NCI-H2107 treated with DMSO at 0.1 percent for 48 hours (cell line): ENCODE data around the gene RIMBP2.

Source experiments
- DNase-seq: peaks from one replicate; lab custom pipeline; 2025; ENCODE audit not compliant: unreplicated experiment; lab: John Stamatoyannopoulos, UW

RIMBP2 gene

DNA sequence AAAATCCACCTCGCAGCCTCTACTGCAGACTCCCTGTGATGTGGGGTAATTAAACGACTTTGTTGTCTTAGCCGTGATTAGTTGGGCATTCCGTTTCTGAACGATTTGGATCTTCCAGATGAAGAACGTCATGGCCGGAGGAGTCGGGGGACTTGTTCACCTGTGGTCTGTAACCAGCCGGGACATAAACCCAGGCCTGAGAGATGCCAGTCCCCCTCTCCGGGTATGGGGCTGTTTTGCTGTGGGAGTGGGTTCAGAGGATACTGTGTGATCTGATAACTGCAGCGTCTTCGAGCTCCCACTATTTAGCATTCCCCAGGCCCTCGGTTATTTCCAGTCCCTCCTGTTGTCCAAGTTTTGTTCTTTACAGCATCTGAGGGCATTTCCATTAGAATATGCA lies 282.3 kb downstream of the RIMBP2 start:
- no peak for DNase-seq

DNA sequence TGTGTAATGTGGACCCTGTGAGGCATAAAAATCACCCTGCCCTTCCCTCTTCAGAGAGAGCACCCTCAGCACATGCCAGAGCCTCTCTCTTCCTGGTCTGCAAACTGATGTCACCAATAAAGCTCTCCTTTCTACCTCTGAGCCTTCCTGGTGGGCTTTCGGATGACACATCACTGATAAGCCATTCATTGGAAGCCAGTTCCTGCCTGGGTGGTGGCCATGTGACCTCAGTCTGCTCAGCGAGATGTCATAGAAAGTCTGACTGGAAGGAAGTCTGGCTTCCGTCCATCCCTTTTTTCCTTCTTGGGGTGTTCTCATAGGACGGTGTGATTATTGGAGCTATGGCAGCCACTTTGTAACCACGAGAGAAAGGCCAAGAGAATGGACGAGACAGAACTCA lies 282.7 kb downstream of the RIMBP2 start:
- DNase-seq = no peak

DNA sequence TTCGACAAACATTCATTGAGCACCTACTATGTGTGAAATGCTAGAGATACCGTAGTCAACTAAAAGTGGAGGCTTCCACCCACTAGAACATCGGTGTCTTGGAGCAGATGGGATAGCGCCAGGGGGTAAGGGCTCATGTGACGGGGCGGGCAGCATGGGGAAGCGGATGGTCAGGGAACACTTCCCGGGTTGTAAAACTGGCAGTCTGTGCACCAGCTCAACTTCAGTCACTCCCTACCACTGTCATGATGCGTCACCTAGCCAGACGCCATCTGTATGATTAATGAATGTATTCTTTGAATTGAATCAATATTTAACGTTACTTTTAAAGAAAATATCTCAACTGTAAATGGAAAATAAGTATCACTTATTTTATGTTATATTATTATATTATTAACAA lies 284.9 kb downstream of the RIMBP2 start:
- no peak for DNase-seq

DNA sequence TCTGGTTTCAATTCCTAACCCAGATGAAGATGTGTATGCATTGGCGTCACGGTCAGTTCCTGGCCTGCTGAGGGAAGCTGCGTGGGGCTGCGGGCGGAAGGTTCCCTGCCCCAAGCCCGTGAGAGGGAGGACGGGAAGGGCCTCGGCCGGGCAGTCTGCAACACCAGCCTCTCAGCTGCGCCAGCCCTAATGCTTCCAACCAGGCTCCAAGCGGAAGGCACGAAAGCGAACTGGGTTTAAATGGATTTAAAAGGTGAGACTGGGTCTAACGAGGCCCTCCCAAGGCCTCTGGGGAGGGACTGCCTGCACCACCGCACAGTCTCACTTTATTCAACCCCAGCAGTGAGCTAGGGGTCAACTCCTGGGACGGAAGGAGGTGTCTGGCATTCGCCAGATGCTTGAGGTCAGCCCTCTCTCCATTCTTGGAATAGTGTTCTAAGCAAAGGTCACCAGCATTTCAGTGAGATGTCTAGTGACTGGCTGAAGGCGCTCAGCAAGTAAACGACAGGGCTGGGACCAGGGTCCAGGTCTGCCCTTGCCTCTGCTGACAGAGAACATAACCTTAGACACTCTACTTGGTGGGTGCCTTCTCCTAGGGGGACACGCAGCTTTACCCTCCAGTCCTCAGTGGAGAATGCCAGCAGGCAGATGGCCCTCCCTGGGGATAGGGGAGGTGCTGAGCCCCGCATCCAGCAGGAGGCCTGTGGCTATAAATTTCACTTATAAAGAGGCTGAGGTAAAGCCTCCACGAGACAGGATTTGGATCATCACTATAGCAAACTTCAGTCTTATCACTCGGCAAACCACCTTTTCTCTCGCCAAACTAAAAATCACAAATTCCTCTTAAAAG lies 286.2 kb downstream of the RIMBP2 start:
- no peak for DNase-seq

DNA sequence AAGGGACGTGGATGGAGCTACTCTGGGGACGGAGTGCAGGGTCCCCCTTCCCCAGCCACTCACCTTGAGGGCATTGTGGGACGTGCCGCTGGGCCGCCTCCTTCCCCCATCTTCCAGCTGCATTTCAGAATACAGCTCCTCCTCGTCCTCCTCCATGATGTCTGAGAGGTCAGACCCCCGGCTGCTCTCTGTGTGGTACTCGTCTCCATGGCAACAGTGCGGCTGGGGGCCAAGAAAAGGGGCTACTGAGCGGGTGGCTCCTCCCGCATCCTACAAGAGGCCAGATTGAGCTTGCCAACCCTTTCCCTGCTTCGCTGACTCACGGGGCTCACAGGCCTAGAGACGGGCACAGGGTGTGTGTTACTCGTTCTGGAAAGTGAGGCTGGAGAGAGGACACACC lies 288.0 kb downstream of the RIMBP2 start:
- DNase-seq = no peak

DNA sequence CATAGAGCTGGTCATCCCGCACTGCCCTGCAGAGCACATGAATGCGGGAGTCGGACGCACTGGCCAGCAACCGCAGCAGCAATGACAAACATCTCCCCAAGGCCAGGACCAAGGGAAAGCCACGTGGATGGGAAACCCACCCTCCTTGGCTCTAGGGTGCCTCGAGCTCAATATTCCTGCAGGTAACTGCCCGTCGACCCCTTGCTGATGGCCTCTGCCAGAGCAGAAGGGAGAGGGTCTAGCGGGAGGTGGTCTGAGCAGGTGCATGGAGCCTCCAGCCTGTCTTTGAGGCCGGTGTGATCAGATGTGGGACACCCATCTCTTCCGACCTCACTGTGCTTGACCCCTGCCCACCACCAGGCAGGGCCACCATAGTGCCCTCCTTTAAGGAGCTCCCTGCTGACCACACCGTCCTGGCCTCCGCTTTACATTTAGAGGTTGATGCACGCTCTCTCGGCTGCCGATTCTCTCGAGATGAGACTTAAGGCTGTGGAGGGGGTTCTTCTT lies 288.7 kb downstream of the RIMBP2 start:
- no peak for DNase-seq

DNA sequence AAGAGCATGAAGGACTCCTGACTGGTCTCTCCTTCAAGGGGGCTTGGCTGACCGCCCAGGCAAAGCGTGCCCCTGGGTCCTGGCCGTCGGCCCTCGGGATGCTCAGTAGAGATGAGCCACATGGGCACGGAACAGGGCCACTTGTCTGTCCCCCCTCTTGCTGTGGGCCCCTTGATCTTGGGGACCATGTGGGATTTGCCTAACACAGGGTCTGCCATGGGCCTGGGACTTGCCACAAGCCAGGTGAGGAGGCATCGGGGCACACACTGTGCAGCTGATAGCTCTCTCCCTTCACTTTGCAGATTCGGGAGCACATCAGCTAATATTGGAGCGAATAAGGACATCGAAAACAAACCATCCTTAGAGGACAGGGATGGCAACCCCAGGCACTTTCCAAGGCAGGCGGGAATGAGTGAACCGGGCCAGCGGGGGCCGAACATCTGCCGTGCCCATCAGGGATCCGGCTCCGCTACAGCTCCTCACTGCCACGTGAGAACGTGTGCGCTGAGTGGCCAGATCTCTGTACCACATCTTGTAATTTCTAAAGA lies 290.3 kb downstream of the RIMBP2 start:
- DNase-seq = no peak

DNA sequence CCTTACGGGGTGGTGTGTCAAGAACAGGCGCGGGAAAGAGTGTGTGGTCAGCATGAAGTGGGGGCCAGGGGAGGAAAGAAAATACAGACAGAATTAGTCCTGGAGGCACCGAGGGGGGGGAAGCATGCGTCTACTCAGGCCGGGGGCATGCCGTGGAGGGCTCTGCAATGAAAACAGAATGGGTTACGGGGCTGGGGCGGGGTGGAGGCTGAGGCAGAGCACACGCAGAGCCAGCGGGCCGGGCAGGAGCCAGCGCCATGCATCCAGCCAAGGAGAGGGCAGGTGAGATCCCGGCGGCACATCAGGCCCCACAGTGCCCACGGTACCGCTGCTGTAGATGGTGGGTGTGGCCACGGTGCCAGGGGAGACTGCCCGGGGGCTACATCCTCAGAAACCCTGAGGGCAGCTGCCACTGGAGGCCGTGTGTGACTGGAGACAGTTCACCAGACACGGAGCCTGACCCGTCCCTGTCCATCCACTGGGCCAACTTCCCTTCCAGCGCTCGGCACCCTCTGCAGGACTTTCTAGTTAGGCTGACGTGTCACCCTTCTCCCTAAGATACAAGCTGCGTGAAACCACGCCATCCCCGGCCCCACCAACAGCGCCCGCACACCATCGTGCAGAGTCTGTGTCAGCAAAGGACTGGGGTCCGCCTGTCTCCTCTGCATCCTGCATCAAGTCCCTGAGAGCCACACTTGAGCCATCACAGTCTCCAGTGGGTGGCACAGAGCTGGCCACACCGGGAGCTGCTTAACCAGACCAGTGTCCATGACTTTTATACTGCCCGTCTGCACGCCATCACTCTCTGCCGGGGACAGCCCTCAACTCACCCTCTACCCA lies 291.0 kb downstream of the RIMBP2 start:
- DNase-seq = no peak

DNA sequence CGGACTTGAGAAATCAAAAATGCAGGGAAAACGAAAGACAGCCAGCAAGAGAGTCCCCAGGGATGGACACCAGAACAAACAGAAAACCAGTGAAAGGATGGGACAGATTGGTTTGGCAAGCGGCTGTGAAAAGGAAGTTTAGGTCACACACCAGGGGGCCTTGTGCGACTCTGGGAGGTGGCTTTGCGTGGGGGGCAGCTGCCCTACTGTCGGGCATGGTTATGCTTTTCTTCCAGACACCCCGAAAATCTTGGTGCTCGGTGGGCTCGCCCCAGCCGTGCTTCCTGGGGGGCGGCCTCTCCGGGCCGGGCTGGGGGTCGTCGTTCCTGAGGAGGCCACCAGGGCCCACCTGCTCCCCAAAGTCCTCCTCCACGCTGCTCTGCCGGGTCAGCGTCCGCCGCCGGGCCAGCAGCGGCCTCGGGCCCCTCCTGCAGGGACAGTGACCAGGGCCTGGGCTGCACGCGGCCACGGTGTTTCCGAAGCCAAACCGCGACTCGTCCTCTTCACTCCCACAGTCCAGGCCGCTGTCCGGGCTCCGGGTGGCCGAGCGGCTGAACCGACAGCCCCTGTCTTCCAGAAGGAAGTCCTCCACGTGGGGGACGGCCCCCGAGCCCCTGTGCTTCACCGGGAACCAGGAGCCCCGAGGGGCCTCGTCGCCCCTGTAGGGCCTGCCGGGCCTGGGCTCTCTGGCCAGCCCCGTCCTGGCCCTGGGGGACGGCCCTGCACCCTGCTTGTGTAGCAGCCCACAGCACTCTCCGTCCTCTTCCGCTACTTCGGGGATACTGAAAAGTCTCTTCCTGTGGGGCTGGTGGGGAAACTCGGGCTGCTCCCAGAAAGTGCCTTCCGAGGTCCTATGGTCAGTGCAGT lies 291.9 kb downstream of the RIMBP2 start:
- DNase-seq = no peak

DNA sequence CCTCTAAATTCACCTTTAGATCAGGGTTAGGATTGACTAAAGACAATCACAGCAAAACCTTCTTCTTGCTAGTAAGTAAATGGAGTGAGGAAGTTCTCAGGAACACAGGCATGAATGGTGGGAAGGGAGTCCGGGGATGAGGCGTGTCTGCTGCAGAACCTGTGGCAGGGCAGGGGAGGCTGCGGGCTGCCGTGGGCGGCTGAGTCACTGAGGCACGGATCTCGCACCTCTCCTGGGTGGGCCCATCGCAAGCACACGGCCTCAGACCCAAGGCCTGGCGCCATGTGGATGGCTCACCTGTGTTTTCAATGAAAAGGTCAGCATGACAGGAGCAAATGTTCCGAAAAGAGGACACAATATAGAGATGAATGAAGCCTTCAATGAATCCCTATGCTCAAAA lies 293.0 kb downstream of the RIMBP2 start:
- DNase-seq = no peak

DNA sequence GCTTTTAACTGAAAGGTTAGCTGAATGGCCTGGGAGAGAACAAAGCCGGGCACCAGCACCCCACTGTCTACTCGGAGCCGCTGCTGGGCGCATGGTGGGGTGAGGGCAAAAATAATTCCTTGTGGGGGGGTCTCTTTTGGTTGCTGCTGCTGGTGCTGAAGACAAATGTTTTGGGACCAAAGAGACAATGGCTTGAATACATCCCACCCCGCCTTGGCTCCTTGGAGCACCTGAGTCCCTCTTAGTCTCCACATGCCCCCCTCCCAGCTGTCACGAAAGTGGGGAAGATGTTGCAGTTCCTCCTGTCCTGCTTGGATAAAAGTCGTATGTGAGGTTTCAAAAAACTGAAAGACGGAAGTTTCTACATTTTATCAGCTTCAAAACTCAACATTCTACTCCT lies 293.4 kb downstream of the RIMBP2 start:
- DNase-seq = no peak

DNA sequence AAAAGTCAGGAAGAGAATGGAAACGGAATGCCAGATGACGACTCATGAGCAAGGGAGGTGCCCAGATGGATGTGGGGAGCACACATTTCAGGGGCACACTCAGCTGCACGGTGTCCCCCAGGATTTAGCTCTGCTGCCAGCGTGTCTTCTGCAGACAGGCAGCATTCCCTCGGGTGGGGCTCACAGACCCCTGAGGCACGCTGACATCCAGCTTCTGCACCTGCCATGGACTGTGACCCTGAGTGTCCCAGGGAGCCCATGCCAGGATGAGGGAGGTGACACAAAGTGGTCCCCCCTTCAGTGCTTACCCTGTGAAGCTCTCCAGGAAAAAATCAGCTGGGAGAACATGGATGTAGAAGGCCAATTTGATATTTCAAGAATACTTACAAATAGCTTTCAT lies 294.2 kb downstream of the RIMBP2 start:
- no peak for DNase-seq

DNA sequence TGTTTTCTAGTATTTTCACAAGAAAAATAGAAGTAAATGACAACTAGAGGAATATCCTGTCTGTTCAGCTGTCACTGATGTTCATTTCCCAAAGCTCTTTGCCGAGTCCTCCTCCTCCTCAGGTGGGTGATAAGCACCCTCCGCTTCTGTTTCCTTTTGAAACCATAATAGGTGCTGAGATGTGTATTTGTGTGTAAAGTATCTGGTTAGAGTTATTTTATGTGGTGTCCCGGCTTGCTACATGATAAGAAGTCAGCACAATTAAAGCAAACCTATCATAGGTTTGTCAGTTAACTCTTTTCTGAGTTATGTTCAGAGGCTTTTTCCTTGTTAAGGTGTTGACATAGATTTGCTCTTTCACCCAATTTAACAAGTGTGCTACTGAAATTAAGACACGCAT lies 296.0 kb downstream of the RIMBP2 start:
- DNase-seq = no peak

DNA sequence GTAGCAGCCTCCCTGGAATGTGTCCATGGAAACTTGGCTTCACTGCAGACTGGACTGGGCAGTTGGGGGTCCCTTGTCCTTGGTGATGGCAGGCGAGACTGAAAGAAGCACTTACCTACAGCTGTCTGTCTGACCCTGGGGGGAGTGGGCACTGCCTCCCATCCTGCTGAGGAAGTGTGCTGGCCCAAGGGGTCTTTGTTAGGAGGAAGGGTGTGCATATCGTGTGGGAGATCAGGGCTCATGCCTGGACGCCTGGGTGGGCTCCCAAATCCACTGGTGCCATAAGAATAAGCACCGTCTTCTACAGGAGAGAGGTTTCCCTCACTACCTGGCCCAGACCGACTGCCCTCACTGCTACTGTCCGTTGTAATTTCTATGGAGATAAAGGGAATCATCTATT lies 297.0 kb downstream of the RIMBP2 start:
- DNase-seq = no peak

DNA sequence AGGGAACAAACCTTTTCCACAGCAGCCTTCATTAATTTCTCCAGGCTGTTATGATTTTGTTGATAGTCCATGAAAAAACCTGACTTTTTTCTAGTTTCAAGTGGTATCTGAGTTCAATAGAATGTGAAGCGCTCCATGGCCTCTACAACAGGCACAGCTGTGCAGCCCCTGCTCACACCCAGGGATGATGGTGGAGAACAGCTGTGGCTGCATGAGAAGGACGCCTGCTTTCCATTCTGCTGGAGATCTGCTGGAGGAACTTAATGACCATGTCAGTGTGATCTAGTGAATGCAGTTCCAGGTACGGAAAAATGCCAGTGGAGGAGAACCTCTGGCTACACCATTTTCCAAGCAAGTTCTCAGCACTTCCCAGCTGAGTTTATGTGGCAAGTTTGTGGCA lies 297.8 kb downstream of the RIMBP2 start:
- DNase-seq = no peak

DNA sequence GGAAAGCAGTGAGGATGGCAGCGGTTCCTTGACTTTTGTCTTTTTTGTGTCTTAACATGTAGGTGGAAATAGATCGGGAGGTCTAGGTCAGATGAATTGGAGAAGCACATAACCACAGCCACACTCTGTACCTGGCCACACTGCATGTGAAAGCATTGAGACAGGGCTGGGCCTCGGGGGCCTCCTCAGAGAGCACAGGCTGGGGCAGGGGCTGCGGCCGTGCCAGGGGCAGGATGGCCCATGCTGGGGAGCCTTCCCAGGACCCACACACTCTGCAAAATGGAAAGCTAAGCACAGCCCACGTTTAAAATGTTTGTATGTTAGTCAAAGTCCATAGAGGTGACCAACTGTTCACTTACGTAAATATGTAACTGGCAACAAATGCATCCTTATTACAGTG lies 301.7 kb downstream of the RIMBP2 start:
- DNase-seq = no peak

DNA sequence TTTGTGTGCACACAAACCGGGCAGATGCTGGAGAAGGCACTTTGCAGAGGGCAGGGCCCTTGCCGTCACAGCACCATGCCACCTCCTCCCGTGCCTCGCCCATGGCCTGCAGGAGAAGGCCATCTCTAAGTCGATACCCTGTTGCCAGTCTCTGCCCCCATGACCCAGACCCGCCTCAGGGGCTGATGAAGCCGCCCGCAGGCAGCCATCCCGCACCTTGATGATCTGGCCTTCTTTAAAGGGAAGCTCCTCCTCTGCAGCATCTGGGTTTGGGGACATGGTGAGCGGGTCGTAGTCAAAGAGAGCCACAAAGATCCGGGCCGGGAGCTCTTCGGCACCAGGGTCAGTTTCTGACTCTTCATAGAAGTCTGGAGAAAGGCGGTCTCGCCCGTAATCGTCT lies 302.2 kb downstream of the RIMBP2 start:
- DNase-seq = no peak

DNA sequence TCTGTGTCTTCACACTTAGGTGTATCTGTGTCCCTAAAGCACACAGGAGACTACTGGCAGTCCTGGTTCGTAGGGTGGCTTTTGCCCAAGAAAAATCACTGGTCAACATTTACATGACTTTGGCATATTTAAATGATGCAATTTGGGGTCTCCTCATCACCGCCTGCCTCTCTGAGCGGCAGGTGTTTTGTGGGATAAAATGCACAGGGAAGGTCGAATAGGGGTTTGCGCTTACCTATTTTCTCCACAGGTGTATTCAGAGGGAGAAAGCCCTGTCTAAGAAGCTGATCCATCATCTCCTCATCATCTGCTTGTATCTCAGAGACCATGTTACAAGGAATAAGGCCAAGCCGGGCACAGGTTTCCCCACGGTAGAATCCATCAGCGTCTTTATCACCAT lies 303.7 kb downstream of the RIMBP2 start:
- no peak for DNase-seq

DNA sequence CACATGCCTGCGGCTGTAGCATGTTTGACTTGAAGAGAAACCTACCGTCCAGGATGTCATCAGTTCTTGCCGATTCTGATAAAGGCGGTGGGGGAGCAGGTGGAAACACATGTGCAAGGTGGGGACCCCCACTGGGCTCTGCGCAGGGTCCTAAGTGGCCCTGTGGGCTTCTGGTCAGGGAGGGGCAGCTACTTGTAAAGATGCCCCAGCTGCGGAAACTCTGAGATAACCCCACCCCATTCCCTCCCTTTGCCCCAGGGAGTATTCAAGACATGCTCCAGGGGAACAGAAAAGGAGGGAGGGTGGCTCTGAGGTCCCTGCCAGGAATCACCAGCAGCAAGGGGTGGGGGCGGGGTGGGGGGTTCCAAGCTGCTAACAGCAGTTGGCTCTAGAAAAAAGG lies 310.8 kb downstream of the RIMBP2 start:
- DNase-seq = no peak

DNA sequence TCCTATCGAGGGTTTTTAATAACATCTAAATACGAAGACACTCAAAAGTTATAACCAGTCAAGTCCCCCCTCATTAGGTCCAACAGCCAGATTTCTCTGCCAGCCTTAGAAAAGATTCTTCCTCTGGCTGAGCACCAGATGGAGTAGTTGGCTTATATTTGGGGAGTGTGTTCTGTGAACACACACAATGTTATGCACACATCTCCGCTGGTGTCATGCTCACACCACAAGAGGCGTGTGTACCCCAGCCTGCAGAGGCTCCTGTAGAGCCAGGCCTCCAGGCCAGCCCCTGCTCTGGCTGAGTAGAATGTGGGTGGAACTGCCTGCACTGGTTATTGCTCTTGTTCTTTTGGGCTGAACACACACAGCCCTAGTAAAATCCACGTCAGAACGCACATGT lies 314.4 kb downstream of the RIMBP2 start:
- DNase-seq = no peak
